GM13976 (cell line): ENCODE results near the gene IRAK1.

ENCODE experiments used
- DNase-seq: peaks from one replicate; pipeline ENCODE4 v3.0.0; 2012; ENCODE audit warnings: low spot score
- CTCF ChIP-seq: IDR thresholded peaks from 2 replicates; pipeline ENCODE4 v1.5.1; 2012; ENCODE audit warnings: borderline replicate concordance, mild to moderate bottlenecking; ENCODE audit not compliant: insufficient read depth; ENCODE audit errors: extremely low read depth, missing control alignments, control extremely low read depth
- in situ Hi-C: fragments of 300-500 bp; cut with MboI; formaldehyde crosslinking; loops from one replicate; pipeline ENCODE4 v1.12.0; 2022; ENCODE audit warnings: low sequenced_read_pairs, mixed read lengths, inconsistent platforms; ENCODE audit not compliant: unreplicated experiment

The IRAK1 gene

GRCh38 chrX:154049209-154050112, 29.8 kb upstream of the IRAK1 start:
- no peak for DNase-seq
- no peak for TF ChIP-seq CTCF
- in situ Hi-C loops = no loop called here

- in situ Hi-C loops = no loop called here
- TF ChIP-seq CTCF = no peak
- no peak for DNase-seq
These were observed 28.7 kb upstream of the IRAK1 start for GRCh38 chrX:154048398-154048797.

- in situ Hi-C loops = no loop called here
- no peak for TF ChIP-seq CTCF
- no peak for DNase-seq
These were observed 27.4 kb upstream of the IRAK1 start for GRCh38 chrX:154046940-154047610.

GRCh38 chrX:154046031-154046781, 26.5 kb upstream of the IRAK1 start:
- no peak for TF ChIP-seq CTCF
- no peak for DNase-seq
- in situ Hi-C loops = no loop called here

GRCh38 chrX:154044091-154044490, 24.4 kb upstream of the IRAK1 start:
- DNase-seq = no peak
- in situ Hi-C loops = no loop called here
- no peak for TF ChIP-seq CTCF

- TF ChIP-seq CTCF = no peak
- DNase-seq = no peak
- in situ Hi-C loops = no loop called here
These were observed 23.5 kb upstream of the IRAK1 start for GRCh38 chrX:154043003-154043763.
